GM12872 (cell line): ENCODE data around the gene HELZ2.

Experiments
- TF ChIP-seq, protein P1 (sequence below): IDR thresholded peaks from 3 replicates; pipeline ENCODE4 v1.5.1; 2011; ENCODE audit warnings: low read depth, mild to moderate bottlenecking, low read length, moderate library complexity; ENCODE audit not compliant: insufficient read depth

The HELZ2 gene

DNA sequence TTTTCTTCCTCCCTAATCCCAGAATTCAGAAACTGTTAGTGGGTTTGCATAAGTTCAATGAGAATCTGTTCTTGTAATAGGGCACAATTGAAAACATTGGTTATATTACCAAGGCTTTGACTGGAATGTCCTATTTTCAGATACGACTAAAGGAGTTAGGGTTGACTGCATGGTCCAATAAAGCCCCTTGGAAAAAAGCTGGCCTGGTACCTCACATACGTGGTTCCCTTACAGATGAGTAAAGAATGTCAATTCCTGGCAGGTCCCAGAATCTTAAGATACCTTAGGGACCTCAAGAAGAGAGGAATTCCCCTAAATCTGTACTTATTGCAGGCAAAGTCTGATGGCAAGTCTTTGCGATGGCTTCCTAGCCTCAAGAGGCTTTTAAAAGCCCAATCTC, 48.9 kb downstream of the HELZ2 start:
- TF ChIP-seq, protein P1, sequence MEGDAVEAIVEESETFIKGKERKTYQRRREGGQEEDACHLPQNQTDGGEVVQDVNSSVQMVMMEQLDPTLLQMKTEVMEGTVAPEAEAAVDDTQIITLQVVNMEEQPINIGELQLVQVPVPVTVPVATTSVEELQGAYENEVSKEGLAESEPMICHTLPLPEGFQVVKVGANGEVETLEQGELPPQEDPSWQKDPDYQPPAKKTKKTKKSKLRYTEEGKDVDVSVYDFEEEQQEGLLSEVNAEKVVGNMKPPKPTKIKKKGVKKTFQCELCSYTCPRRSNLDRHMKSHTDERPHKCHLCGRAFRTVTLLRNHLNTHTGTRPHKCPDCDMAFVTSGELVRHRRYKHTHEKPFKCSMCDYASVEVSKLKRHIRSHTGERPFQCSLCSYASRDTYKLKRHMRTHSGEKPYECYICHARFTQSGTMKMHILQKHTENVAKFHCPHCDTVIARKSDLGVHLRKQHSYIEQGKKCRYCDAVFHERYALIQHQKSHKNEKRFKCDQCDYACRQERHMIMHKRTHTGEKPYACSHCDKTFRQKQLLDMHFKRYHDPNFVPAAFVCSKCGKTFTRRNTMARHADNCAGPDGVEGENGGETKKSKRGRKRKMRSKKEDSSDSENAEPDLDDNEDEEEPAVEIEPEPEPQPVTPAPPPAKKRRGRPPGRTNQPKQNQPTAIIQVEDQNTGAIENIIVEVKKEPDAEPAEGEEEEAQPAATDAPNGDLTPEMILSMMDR: no peak
